GM19043 (cell line): ENCODE results near the gene PITPNM1.
"Not testable (repeated sequence)": the region's sequence is repeated elsewhere in the genome, so short reads cannot be mapped to it uniquely, and the experiment has no call there.

Experiments
- ATAC-seq: cut with Tn5 transposase; IDR thresholded peaks from one replicate; pipeline ENCODE4 v1.9.1; 2021; ENCODE audit warnings: low read depth; ENCODE audit not compliant: unreplicated experiment

PITPNM1 gene

GRCh38 chr11:67468456-67468758 is 36.8 kb downstream of the PITPNM1 start:
- no peak for ATAC-seq

- ATAC-seq: no peak
Measured at GRCh38 chr11:67468056-67468455, 37.1 kb downstream of the PITPNM1 start.

GRCh38 chr11:67466962-67467771 is 38.0 kb downstream of the PITPNM1 start:
- ATAC-seq: no peak

- no peak for ATAC-seq
Measured at GRCh38 chr11:67466367-67466766, 38.8 kb downstream of the PITPNM1 start.

GRCh38 chr11:67465530-67465929 is 39.6 kb downstream of the PITPNM1 start:
- ATAC-seq: not testable (repeated sequence)

GRCh38 chr11:67465189-67465510 is 40.0 kb downstream of the PITPNM1 start:
- no peak for ATAC-seq

- no peak for ATAC-seq
Measured at GRCh38 chr11:67464411-67465188, 40.6 kb downstream of the PITPNM1 start.

- no peak for ATAC-seq
Measured at GRCh38 chr11:67463680-67464410, 41.3 kb downstream of the PITPNM1 start.

GRCh38 chr11:67463186-67463585 is 42.0 kb downstream of the PITPNM1 start:
- ATAC-seq: no peak

GRCh38 chr11:67458266-67458665 is 46.9 kb downstream of the PITPNM1 start:
- no peak for ATAC-seq

- ATAC-seq: no peak
Measured at GRCh38 chr11:67457453-67457852, 47.7 kb downstream of the PITPNM1 start.

- no peak for ATAC-seq
Measured at GRCh38 chr11:67456068-67456705, 49.0 kb downstream of the PITPNM1 start.

- ATAC-seq: no peak
Measured at GRCh38 chr11:67455054-67455453, 50.1 kb downstream of the PITPNM1 start, which contains the start of gene CABP4. CABP4 (plus strand) TSS chr11:67455354; CDS start chr11:67455424, 70 bp downstream.

- ATAC-seq: no peak
Measured at GRCh38 chr11:67453816-67454732, 51.1 kb downstream of the PITPNM1 start.

GRCh38 chr11:67452141-67452952 is 52.8 kb downstream of the PITPNM1 start, which contains the start of gene GPR152:
GPR152 (minus strand) TSS chr11:67452729; CDS start chr11:67452724, 5 bp downstream.
- no peak for ATAC-seq

GRCh38 chr11:67451658-67451976 is 53.5 kb downstream of the PITPNM1 start:
- ATAC-seq: no peak

- ATAC-seq: no peak
Measured at GRCh38 chr11:67450796-67451657, 54.1 kb downstream of the PITPNM1 start.
